ENCODE results near the gene MALT1.
"Not testable (repeated sequence)": the region's sequence is repeated elsewhere in the genome, so short reads cannot be mapped to it uniquely, and the experiment has no call there.

Gene MALT1

DNA sequence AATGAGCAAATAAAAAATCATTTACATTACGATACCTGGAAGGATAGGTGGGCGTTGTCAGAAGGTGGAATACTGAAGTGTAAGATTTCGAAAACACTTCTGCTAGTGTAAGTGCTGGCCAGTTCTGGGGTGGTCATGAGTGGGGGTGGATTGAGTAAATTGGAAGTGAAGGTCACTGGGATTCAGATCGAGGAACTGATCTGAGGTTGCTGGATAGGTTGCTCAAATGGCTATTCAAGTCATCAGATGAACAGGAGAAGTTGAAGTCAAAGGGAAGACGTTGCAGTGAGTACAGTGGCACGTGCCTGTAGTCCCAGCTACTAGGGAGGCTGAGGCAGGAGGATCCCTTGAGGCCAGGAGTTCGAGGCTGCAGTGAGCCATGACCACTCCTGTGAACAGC lies 95.7 kb downstream of the MALT1 start:
- in situ Hi-C loops (cut with MboI; ENCODE audit: low sequenced_read_pairs): loop anchor here (25.0 kb wide), 1 partner anchor 230 kb away; no protein-coding TSS in a partner anchor

DNA sequence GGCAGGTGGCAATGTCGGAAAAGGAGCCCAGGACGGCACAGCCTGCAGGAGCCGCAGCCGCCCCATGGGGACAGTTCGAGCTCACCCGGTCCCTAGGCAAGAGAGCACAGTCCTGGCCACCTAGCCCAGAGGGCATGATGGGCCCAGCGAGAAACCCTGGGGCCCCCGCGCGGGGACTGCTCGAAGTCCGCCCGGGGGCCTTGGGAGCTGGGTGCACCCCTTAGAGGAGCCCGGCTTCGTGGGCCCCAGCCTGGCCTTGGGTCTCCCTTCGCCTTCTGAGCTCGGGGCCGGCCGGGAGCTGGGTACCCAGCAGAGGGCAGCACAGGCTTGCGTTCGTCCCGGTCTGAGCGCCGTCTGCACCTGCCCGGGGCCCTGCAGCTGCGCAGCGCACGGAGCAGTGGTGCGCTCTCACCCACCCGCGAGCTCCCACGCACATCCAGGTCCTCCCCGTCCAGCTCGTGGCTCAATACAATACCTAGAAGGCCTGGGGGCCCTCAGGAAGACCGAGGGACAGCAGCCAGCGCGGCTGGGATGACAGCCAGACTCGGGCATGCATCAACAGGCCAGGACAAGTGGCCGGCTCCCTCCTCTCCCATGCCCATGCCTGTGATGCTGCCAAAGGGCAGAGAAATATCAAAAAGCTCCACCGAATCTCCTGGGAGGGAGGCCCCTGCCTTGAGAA lies 97.2 kb downstream of the MALT1 start:
- in situ Hi-C loops (cut with MboI; ENCODE audit: low sequenced_read_pairs): loop anchor here (25.0 kb wide), 1 partner anchor 231 kb away; no protein-coding TSS in a partner anchor

DNA sequence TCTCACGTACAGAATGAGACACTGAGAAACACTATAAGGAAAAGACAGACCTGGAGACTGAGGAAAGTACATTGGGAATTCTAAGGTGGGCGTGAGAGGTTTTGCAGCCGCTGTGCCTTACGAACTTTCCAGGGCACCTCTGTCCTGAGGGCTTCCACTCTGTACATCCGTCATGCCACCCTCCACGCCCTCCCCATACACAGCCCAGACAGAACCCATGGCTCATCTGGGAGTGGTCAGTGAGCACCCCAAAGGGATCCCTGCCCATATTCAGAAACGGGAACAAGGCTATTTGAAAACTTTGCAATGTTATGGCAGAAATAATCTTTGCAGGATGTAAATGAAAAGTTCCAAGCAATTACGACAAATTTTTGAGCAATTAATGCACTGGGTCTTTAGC lies 98.1 kb downstream of the MALT1 start:
- in situ Hi-C loops (cut with MboI; ENCODE audit: low sequenced_read_pairs): loop anchor here (25.0 kb wide), 1 partner anchor 232 kb away; no protein-coding TSS in a partner anchor

DNA sequence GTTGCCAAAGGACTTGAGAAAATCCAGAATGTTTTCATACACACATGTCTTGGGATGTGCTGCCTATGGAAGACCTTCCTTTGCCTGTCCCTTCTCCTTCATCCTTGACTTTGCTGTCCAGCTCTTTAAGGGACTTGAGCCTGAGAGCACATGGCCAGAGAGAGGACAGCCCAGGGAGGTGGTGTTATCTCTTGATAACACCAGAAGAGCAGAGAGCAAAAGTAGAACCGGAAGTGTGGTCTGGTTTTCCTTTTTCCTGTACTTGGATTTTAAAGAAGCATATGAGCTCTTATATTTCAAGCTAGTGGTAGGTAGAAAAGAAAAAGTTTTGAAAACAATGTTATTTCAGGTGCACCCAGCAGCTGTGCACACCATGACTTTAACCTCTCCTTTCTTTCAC lies 99.3 kb downstream of the MALT1 start:
- in situ Hi-C loops (cut with MboI; ENCODE audit: low sequenced_read_pairs): loop anchor here (25.0 kb wide), 1 partner anchor 233 kb away; no protein-coding TSS in a partner anchor

DNA sequence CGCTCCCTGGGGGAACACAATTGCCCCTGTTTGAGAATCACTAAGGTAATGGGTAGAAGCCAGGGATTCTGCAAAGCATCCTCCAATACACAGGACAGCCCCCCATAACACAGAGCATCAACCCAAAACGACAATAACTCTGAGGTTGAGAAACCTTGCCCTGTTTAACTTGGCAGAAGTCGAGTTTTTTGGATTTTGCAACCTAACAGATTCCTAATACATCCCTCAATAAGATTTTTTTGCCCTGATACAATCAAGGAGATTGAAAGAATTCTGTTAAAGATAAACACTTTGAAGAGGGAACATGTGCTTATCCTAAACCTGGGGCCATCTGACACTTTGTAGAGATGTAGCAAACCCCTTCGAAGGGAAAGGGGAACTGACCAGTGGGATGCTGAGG lies 100.9 kb downstream of the MALT1 start:
- in situ Hi-C loops (cut with MboI; ENCODE audit: low sequenced_read_pairs): loop anchor here (25.0 kb wide), 1 partner anchor 235 kb away; no protein-coding TSS in a partner anchor

DNA sequence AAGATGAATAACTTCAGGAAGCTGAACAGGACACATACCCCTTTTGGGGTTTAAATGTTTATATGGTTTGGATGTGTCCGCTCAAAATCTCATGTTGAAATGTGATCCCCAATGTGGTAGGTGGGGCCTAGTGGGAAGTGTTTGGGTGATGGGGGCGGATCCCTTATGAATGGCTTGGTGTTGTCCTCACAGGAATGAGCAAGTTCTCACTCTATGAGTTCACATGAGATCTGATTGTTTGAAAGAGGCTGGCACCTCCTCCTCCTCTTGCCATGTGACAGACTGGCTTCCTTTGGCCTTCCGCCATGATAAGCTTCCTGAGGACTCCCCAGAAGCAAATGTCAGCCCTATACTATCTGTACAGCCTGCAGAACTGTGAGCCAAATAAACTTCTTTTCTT lies 104.8 kb downstream of the MALT1 start:
- in situ Hi-C loops (cut with MboI; ENCODE audit: low sequenced_read_pairs): no loop called here

DNA sequence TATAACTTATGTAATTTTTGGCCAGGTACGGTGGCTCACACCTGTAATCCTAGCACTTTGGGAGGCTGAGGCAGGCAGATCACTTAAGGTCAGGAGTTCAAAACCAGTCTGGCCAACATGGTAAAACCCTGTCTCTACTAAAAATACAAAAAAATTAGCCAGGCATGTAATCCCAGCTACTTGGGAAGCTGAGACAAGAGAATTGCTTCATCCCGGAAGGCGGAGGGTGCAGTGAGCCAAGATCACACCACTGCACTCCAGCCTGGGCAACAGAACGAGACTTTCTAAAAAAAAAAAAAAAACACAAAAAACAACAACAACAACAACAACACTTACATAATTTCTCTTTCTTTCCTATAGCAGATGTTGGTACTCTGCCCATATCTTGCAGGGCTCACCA lies 105.3 kb downstream of the MALT1 start:
- in situ Hi-C loops (cut with MboI; ENCODE audit: low sequenced_read_pairs): not testable (repeated sequence)

DNA sequence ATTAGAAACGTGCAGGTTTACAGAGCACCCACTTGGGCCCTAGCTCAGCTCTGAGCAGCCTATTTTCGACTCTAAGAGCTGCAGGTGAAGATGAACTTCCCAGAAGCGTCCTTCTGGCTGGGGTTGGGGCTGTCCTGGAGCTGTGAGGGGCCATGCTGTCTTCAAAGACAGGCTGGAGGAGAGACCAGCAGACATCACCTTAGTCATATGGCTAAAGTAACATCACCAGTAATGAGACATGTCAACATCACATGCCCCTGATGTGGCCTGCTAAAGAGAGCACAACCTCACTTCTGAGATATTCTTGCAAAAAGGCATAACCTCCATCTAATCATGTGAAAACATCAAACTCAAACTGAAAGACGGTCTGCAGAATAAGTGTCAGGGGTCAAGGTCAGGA lies 106.2 kb downstream of the MALT1 start:
- in situ Hi-C loops (cut with MboI; ENCODE audit: low sequenced_read_pairs): no loop called here

DNA sequence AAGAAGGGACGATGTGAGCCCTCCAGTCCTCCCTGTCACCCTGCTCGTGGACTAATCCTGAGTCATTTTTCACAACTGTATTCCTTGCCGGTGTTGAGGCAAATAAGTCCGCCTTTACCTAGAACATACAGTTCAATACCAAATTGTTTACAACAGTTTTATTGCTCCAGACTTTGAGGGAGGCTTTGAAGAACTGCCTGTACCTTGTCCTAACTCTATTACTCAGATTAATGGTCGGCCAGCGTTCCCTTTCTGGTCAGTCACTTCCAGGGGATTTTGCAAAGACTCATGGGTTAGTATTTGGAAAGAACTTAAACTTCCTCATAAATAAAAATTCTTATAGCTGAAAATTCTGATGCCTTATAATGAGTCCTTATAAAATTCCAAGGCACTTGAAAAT lies 108.3 kb downstream of the MALT1 start:
- in situ Hi-C loops (cut with MboI; ENCODE audit: low sequenced_read_pairs): no loop called here

DNA sequence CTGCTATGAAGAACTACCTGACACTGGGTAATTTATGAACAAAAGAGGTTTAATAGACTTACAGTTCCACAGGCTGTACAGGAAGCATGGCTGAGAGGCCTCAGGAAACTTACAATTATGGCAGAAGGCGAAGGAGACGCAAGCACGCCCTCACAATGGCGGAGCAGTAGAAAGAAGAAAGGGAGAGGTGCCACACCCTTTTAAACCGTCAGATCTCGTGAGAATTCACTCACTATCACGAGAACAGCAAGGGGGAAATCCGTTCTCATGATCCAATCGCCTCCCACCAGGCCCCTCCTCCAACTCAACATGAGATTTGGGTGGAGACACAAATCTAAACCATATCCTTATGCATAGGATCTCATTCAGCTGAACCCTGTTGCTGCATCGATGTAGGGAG lies 108.8 kb downstream of the MALT1 start:
- in situ Hi-C loops (cut with MboI; ENCODE audit: low sequenced_read_pairs): loop anchor here (10.0 kb wide), 1 partner anchor 285 kb away; no protein-coding TSS in a partner anchor

DNA sequence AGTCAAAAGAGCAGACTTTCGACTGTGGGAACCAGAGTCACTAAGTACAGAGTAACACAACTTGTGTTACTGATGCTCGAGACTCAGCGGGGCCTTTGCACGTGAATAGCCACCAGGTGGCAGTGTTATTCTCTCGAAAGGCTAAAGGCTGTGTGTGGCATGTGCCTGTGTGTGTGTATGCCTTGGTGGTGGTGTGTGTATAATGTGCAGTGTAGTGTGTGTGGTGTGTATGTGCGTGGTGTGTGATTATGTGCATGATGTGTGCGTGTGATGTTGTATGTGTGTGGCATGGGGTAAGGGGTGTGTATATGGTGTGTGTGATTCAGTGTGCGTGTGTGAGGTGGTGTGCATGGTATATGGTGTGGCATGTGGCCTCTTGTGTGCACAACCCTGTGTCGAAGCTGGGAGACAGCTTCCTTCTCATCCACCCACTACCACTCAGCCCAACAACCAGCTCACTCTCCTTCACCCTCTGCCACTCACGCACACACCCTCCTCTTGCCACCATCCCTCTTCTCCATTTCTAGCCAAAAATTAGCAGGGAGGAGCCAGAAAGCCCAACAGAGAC lies 110.4 kb downstream of the MALT1 start:
- in situ Hi-C loops (cut with MboI; ENCODE audit: low sequenced_read_pairs): loop anchor here (10.0 kb wide), 1 partner anchor 283 kb away; no protein-coding TSS in a partner anchor

DNA sequence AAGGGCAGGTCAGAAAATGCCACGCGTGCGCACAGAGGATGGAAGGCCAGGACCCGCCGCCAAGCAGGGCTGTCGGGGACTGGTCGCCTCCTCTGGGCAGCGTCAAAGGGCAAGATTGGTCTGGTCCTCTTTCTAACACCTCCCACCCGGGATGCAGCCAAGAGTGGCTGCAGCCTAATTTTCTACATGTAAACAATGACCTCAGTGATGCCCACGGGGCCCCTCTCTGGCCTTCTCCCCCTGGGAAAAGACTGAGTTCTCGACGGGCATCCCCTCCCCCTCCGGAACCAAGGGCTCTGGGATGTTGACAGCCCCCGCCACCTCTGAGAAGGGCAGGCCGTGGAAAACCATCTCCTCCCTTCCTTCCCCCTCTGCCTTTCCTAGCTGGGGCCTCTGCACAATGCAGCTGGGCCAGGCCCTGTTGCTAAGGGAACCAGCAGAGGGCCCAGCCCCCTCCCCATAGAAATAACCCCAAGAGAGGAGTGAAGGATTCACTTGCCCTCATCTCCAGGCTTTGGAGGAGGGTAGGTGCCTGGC lies 113.4 kb downstream of the MALT1 start:
- in situ Hi-C loops (cut with MboI; ENCODE audit: low sequenced_read_pairs): loop anchor here (10.0 kb wide), 1 partner anchor 280 kb away; no protein-coding TSS in a partner anchor

DNA sequence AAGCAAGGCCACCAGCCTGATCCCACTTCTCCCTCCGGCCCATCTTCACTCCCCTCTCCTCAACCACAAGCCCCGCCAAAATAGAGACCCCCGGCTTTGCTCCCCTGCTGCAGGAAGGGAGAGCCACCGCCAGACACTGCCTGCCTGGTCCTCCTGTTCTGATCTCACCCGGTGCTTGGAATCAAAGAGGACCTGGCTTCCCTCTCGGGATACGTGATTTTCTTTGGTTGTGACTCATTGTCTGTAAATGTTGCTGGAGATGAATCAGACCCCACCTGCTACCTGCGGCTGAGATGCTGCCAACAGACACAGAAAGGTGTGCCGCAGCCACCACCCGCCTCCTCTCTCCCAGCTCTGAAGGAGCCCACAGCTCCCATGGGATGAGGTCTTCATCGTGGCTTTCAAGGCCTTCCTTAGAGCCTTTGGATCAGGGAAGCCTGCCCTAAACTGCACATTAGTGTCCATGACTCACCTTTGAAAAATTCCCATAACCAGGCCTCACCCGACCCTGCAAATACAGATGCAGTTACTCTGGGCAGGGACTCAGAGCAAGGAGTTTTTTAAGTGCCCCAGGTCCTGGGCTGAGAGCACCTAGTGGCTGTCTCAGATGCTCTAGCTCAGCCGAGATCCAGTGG lies 114.0 kb downstream of the MALT1 start:
- in situ Hi-C loops (cut with MboI; ENCODE audit: low sequenced_read_pairs): loop anchor here (10.0 kb wide), 1 partner anchor 280 kb away; no protein-coding TSS in a partner anchor

DNA sequence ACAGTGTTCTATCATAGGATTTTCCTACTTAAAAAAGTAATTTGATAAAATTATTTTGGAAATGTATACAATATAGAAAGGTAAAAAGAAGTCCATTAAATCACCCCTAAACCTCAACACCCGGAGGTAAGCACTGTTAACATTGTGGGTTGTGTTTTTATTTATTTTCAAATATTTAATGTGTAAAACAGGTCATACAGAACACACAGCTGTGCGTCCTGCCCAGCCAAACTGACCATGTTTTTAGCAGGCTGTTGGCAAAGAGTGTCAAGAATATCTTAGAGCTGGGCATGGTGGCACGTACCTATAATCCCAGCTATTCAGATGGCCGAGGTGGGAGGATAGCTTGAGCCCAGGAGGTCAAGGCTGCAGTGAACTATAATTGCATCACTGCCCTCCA lies 114.6 kb downstream of the MALT1 start:
- in situ Hi-C loops (cut with MboI; ENCODE audit: low sequenced_read_pairs): loop anchor here (10.0 kb wide), 1 partner anchor 279 kb away; no protein-coding TSS in a partner anchor

DNA sequence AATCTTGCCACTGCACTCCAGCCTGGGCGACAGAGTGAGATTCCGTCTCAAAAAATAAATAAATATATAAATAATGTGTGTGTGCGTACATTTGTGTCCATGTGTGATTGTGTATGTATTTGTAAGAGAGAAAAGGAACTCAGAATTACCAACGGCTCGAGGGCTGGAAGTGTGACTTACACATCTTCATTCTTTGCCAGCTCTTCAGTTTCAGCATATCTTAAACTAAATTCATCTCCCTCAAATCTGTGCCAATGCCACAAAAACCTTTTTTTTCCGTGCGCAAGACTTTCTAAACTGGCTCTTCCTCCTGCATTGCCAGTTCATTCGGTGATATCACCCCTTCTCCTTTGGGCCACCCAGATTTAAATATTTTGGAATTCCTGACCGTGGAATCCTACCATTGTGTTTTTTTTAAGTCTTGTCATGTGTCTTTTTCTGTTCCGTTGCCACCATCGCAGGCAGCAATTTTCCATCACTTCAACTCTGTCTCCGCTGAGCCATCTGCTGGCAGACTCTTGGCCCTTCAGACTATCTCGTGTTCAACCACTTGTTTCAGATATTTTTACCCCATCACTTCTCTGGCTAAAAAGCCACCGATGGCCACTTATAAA lies 116.4 kb downstream of the MALT1 start:
- in situ Hi-C loops (cut with MboI; ENCODE audit: low sequenced_read_pairs): loop anchor here (10.0 kb wide), 1 partner anchor 277 kb away; no protein-coding TSS in a partner anchor

DNA sequence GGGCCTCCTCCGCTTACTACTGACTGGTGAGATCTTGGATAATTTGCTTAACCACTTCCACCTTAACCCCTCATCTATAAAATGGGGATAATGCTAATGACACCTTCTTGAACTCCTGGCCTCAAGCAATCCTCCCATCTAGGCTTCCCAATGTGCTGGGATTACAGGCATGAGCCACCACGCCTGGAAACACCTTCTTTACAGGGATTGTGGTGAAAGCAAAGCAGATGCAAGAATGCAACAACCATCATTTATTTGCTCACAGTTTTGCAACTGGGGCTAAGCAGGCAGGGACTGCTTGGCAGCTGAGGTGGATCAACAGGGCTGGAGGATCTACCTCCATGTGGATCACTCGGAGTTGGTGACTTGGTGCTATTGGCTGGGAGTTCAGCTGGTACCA lies 117.2 kb downstream of the MALT1 start:
- in situ Hi-C loops (cut with MboI; ENCODE audit: low sequenced_read_pairs): loop anchor here (10.0 kb wide), 1 partner anchor 276 kb away; no protein-coding TSS in a partner anchor

DNA sequence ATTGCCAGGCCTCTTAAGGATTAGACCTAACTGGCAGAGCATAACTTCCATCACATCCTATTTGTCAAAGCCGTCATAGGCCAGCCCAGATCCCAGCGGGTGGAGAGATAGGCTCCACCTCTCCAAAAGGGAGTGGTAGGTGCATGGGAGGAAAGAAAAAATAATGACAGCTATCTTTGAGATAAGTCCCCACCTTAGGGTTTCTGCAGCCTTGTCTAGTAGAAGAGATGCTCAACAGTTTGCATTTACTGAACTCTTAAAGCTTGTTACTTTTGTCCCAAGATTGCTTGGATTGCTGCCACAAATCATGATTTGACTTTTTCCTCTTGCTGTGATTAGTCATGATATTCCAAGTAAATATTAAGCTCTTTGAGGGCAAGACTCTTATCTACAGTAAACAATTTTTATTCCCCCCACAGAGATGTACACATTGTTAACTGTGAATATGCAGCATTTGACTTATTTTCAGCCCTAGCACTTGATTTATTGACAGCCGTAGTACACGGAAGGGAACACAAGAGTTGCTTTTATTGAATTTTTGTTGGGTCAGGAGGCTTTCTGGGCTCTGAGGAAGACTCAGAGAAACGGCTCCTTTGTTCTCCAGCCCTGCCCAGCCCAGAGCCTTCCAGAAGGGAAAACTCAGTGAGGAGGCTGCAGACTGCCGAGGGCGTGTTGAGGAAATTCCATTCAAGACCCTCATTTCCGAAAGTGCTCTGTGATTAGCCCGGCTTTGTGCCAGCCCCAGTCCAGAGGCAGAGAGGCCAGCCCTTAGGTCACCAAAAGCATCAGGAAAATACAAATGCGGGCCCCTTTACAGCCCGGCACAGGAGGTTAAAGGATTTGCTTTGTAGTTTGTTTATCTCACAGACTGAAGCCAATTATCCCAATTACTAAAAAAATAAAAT lies 118.0 kb downstream of the MALT1 start:
- in situ Hi-C loops (cut with MboI; ENCODE audit: low sequenced_read_pairs): loop anchor here (10.0 kb wide), 1 partner anchor 276 kb away; no protein-coding TSS in a partner anchor

DNA sequence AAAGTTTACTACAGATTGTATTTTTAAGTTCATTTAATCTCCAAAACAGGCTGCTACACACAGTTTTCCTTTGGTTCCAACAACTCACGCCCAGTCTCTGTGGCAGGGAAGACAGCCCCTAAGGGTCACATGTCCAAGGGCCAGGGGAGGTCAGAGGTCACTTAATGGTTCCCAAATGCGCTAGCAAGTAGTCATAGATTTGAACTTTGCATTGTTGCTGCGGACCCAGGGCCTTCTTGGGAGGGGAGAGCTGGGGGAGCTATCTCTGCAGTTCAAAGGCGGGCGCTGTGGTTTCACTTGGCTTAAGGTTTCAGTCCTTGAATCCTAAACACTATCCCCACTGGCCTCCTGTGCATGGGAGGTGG lies 118.6 kb downstream of the MALT1 start:
- in situ Hi-C loops (cut with MboI; ENCODE audit: low sequenced_read_pairs): loop anchor here (10.0 kb wide), 1 partner anchor 275 kb away; no protein-coding TSS in a partner anchor

DNA sequence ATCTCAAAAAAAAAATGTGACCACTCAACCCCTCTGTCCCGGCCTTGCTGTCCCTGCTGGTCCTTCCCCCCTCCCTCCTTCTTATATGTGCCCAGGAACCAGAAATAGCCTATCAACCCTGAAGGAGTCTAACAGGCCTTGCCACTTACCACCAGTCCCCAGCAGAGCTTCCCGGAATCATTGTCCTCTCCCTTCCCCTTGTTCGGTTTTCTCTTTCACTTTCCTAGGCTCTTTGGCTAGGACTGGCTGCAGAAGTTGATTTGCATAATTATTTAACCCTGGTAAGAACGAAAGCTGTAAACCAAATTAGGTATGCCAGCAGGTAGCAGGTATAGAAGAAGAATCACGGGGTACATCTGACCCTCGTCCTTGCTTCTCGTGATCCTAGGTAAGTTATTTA lies 120.8 kb downstream of the MALT1 start:
- in situ Hi-C loops (cut with MboI; ENCODE audit: low sequenced_read_pairs): no loop called here

DNA sequence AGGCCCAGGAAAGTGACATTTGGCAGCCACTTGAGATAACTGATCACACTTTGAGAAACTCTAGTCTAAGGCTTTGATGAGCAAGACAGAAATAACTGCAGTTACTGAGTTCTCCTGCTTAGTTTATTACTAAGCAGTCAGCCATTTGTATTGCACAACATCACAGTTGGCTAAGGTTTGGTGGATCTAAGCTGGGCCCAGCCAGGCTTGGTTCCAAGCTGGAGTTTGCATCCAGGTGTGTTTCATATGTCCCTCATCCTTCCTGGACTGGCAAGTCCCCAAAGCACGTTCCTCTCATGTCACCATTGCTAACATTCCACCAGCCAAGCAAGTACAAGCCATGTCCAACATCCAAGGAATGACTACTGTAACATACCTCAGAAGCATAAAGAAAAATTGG lies 122.1 kb downstream of the MALT1 start:
- in situ Hi-C loops (cut with MboI; ENCODE audit: low sequenced_read_pairs): no loop called here
